Bronchial epithelial cell (primary cell): Measurements from ENCODE around the gene MRE11. TPM values are rescaled to one million over a fixed set of nuclear protein-coding genes. Genes with fewer than 3 reads are reported as not detected.

Source experiments
- DNase-seq: peaks from one replicate; pipeline ENCODE4 v3.0.0-alpha.2; 2010; ENCODE audit warnings: low read depth
- FAIRE-seq: peaks from 2 replicates; lab custom pipeline; 2011; peaks lifted over from hg19 to GRCh38; lab: Jason Lieb, UNC
- H3K27me3 ChIP-seq: 2 replicates; pipeline ENCODE4 v1.5.1; 2011; ENCODE audit warnings: low read length; ENCODE audit not compliant: control insufficient read depth, insufficient read depth
- H3K36me3 ChIP-seq: 2 replicates; pipeline ENCODE4 v1.5.1; 2011; ENCODE audit warnings: low read length; ENCODE audit not compliant: control insufficient read depth, insufficient read depth
- H3K4me3 ChIP-seq: 2 replicates; pipeline ENCODE4 v1.5.1; 2011; ENCODE audit warnings: mild to moderate bottlenecking, low read depth, low read length, control low read depth
- total RNA-seq: library from RNA; depleted of rRNA; stranded (reverse); fragments of >200 nt; gene quantifications from 2 replicates; pipeline ENCODE4 v1.2.1, GENCODE V29; 2014
- TF ChIP-seq, protein P1 (sequence below): IDR thresholded peaks from 2 replicates; pipeline ENCODE4 v1.5.1; 2011; ENCODE audit warnings: mild to moderate bottlenecking, moderate library complexity, low read length, control low read depth, inconsistent platforms; ENCODE audit not compliant: insufficient read depth, severe bottlenecking

The MRE11 gene
- total RNA-seq, 1 donor from 2014 or later, result 9.7 TPM

DNA sequence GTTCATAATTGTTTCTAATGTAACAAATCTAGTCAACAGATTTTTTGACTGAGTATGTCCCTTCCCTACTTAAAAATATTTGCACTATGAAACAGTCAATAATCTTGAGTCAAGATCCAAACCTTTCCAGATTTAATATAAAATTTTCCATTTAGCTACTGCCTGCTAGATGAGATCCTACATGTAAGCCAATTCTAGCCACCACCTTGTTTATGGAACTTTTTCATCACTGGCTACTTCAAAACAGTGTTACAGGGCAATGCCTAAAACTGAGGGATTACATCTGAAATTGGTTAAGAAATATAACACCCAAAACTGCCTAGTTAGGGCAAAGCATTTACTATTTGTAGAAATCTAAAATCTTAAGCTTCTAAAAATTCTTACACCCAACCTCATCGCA, 39.6 kb upstream of the MRE11 start:
- H3K27me3 ChIP-seq, result no peaks in the 10 kb centered on the region
- no peaks in the 10 kb centered on the region for H3K36me3 ChIP-seq
- FAIRE-seq, result no peak
- no peak overlapping the region for H3K4me3 ChIP-seq
- no peak for DNase-seq
- TF ChIP-seq, protein P1, sequence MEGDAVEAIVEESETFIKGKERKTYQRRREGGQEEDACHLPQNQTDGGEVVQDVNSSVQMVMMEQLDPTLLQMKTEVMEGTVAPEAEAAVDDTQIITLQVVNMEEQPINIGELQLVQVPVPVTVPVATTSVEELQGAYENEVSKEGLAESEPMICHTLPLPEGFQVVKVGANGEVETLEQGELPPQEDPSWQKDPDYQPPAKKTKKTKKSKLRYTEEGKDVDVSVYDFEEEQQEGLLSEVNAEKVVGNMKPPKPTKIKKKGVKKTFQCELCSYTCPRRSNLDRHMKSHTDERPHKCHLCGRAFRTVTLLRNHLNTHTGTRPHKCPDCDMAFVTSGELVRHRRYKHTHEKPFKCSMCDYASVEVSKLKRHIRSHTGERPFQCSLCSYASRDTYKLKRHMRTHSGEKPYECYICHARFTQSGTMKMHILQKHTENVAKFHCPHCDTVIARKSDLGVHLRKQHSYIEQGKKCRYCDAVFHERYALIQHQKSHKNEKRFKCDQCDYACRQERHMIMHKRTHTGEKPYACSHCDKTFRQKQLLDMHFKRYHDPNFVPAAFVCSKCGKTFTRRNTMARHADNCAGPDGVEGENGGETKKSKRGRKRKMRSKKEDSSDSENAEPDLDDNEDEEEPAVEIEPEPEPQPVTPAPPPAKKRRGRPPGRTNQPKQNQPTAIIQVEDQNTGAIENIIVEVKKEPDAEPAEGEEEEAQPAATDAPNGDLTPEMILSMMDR, result no peak

DNA sequence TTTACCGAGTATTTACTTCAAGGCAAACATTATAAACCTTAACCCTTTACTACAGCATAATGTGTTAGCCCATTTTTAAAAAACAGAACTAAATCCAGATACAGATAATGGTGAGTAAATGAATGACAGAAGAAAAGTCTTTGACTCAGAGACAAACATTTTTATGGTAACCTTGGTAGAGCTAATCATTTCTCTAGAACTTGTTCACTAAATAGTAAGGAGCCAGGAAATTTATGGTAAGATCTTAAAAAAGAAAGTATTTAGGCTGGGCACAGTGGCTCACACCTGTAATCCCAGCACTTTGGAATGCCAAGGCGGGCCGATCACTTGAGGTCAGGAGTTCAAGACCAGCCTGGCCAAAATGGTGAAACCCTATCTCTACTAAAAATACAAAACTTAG, 38.6 kb upstream of the MRE11 start:
- Histone ChIP-seq H3K36me3 (no peaks in the 10 kb centered on the region), H3K4me3 (no peak overlapping the region), H3K27me3 (no peaks in the 10 kb centered on the region)
- TF ChIP-seq, protein P1, result no peak
- DNase-seq (no peak), FAIRE-seq (no peak)

DNA sequence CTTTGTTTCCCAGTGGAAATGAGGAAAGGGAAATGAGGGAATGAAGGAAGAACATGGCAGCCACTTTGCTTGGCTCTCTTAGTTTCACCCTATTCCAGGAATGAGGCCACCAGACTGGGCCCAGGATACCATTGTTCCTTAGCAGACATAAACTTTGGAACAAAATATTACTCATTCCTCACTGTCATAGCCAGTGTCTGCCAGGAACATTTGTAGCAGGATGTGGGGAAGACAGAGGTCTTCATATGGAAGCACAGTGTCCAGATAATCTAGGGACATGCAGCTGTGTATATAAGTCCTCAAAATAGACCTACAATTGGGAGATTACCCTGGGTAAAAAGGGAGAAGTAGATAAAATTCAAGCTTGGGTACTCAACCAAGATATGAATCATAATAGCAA, 34.9 kb upstream of the MRE11 start:
- FAIRE-seq (no peak), DNase-seq (no peak)
- Histone ChIP-seq H3K27me3 (no peaks in the 10 kb centered on the region), H3K4me3 (no peak overlapping the region), H3K36me3 (no peaks in the 10 kb centered on the region)
- TF ChIP-seq, protein P1, result no peak

DNA sequence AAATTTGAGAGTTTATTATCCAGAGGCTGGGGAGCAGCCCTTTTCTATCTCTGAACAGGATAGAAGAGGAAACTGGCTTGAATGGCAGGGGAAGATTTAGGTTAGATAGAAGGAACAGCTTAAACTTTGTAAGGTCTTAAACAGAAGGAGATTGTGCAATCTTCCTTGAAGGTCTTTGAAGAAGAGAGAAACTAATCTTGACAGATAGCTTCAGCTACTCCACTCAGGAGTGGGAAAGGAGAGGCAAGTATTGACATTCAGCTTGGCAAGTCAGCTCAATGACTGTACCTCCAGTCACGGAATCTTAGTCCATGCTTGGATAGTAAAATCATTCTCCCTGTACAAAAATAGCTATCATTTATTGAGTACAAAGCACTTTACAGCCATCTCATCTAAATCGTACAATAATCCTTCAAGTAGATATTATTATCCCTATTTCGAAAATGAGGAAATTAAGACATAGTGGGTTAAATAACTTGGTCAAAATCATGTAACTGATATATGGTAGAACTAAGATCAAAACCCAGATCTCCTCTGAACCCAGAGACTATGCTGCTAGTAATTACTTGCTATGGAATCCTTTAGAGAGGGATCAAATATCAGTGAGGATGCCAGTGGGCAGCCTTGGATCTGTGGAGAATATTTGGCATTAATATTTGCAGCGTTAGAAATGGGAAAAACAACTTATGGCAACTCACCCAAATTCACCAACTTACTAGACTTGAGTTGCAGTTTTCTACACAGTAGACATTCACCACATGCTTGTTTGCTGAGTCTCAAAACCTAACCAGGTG, 33.2 kb upstream of the MRE11 start:
- no peak for FAIRE-seq
- no peak overlapping the region for H3K4me3 ChIP-seq
- TF ChIP-seq, protein P1, result no peak
- H3K27me3 ChIP-seq, result no peaks in the 10 kb centered on the region
- DNase-seq, result peak; percentile 68
- H3K36me3 ChIP-seq, result no peaks in the 10 kb centered on the region

DNA sequence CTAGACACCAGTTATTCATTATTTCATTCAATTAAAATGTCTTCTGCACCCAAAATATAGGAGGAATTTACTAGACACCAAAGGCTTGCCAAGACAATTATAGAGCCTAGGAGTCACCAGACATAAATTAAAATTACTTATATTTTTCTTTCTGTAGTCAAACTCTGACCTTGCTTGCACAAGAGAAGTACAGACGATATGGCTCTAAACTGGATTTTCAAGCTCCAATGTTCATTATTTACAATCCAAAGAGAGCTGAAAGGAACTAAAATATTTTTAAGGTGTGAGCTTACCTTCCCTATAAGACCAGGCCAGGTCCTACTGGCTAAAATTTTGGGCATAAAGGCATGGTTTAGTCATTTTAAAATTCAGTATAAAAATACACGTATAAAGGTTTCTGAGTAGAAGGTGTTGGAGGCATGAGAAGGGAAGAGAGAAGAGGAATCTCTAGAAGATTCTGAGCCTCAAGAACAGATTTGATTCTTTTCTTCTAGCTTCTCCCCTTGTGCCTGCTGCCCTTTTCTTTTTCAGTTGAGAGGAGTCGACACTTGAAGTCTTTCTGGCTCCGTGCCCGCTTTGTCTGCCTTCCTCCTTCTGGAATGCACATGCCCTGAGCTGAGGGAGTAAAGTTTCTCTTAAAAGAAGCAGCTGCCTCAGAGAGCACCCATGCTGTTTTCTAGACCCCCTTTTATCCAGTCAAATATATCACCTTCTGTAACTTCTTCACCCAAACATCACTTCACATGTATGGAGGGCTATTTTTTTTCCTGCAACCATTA, 32.1 kb upstream of the MRE11 start:
- FAIRE-seq, result no peak
- Histone ChIP-seq H3K4me3 (no peak overlapping the region), H3K36me3 (no peaks in the 10 kb centered on the region), H3K27me3 (no peaks in the 10 kb centered on the region)
- DNase-seq, result peak; percentile 63
- TF ChIP-seq, protein P1, result no peak
